Neuronal stem cell (in vitro differentiated cells): Measurements from ENCODE around the gene DDX46.
"Not testable (repeated sequence)": the region's sequence is repeated elsewhere in the genome, so short reads cannot be mapped to it uniquely, and the experiment has no call there.

Source experiments
- DNase-seq: peaks from one replicate; pipeline ENCODE4 v3.0.0-alpha.2; 2013; ENCODE audit warnings: low spot score
- H2AFZ ChIP-seq: one replicate; pipeline ENCODE4 v1.6.1; 2013; ENCODE audit warnings: mild to moderate bottlenecking, low read length, inconsistent platforms
- H2AK5ac ChIP-seq: 2 replicates; pipeline ENCODE4 v1.6.1; 2013; ENCODE audit warnings: low read depth, mild to moderate bottlenecking, inconsistent platforms, low read length, moderate library complexity, mixed read lengths
- H2BK120ac ChIP-seq: 2 replicates; pipeline ENCODE4 v1.6.1; 2013; ENCODE audit warnings: low read depth, mild to moderate bottlenecking, inconsistent platforms, low read length, moderate library complexity, mixed read lengths
- H2BK12ac ChIP-seq: one replicate; pipeline ENCODE4 v1.6.1; 2013; ENCODE audit warnings: low read length, inconsistent platforms
- H2BK15ac ChIP-seq: 2 replicates; pipeline ENCODE4 v1.6.1; 2013; ENCODE audit warnings: mild to moderate bottlenecking, low read length, inconsistent platforms, mixed read lengths
- H2BK5ac ChIP-seq: one replicate; pipeline ENCODE4 v1.6.1; 2013; ENCODE audit warnings: inconsistent platforms, mild to moderate bottlenecking, low read length, moderate library complexity
- H3K14ac ChIP-seq: one replicate; pipeline ENCODE4 v1.6.1; 2013; ENCODE audit warnings: low read length, inconsistent platforms
- H3K18ac ChIP-seq: 2 replicates; pipeline ENCODE4 v1.6.1; 2013; ENCODE audit warnings: low read length, inconsistent platforms
- H3K23ac ChIP-seq: 2 replicates; pipeline ENCODE4 v1.6.1; 2013; ENCODE audit warnings: low read depth, mild to moderate bottlenecking, mixed read lengths, low read length, inconsistent platforms; ENCODE audit not compliant: poor library complexity
- H3K27ac ChIP-seq: replicated peaks from 3 replicates; pipeline ENCODE4 v1.5.1; 2013; ENCODE audit warnings: low read length, inconsistent platforms
- H3K27me3 ChIP-seq, 3 experiments: 2 replicates each; pipeline ENCODE4 v1.6.1; 2013; ENCODE audit warnings: low read length in 3 of 3, mild to moderate bottlenecking in 2 of 3, inconsistent platforms in 1 of 3, low read depth in 1 of 3, mixed read lengths in 1 of 3, moderate library complexity in 1 of 3; ENCODE audit not compliant: control insufficient read depth in 3 of 3, insufficient read depth in 3 of 3
- H3K36me3 ChIP-seq, 2 donors: replicated peaks in 1 of 2; 2 replicates each; pipeline ENCODE4 v1.6.1; 2013; ENCODE audit warnings: low read length in 2 of 2; ENCODE audit not compliant: control insufficient read depth in 2 of 2, insufficient read depth in 2 of 2
- H3K4ac ChIP-seq: 2 replicates; pipeline ENCODE4 v1.6.1; 2013; ENCODE audit warnings: inconsistent platforms, mild to moderate bottlenecking, low read length, moderate library complexity
- H3K4me1 ChIP-seq, 2 donors: 1 replicate in 1 of 2; 2 replicates in 1 of 2; pipeline ENCODE4 v1.6.1; 2013; ENCODE audit warnings: low read length in 2 of 2, low read depth in 1 of 2; ENCODE audit not compliant: control insufficient read depth in 2 of 2, insufficient read depth in 1 of 2
- H3K4me2 ChIP-seq: one replicate; pipeline ENCODE4 v1.6.1; 2013; ENCODE audit warnings: mild to moderate bottlenecking, low read length, inconsistent platforms; ENCODE audit not compliant: insufficient read depth, poor library complexity, severe bottlenecking
- H3K4me3 ChIP-seq, 2 donors: 2 replicates each; pipeline ENCODE4 v1.5.1; 2013; ENCODE audit warnings: low read length in 2 of 2, mild to moderate bottlenecking in 2 of 2, inconsistent platforms in 1 of 2, moderate library complexity in 1 of 2
- H3K79me1 ChIP-seq: one replicate; pipeline ENCODE4 v1.6.1; 2013; ENCODE audit warnings: low read depth, mild to moderate bottlenecking, inconsistent platforms, low read length, moderate library complexity
- H3K9ac ChIP-seq: one replicate; pipeline ENCODE4 v1.6.1; 2013; ENCODE audit warnings: mild to moderate bottlenecking, low read depth, low read length, inconsistent platforms; ENCODE audit not compliant: poor library complexity
- H3K9me3 ChIP-seq, 2 donors: replicated peaks in 1 of 2; 2 replicates each; pipeline versions ENCODE3 to v1.6.1; 2013; ENCODE audit warnings: low read length in 2 of 2, mild to moderate bottlenecking in 2 of 2, inconsistent platforms in 1 of 2, low read depth in 1 of 2, mixed read lengths in 1 of 2, moderate library complexity in 1 of 2; ENCODE audit not compliant: control insufficient read depth in 2 of 2, insufficient read depth in 1 of 2
- H4K8ac ChIP-seq: one replicate; pipeline ENCODE4 v1.6.1; 2013; ENCODE audit warnings: low read depth, mild to moderate bottlenecking, inconsistent platforms, low read length, moderate library complexity
- H4K91ac ChIP-seq: one replicate; pipeline ENCODE4 v1.6.1; 2013; ENCODE audit warnings: low read length, low read depth, mild to moderate bottlenecking, inconsistent platforms; ENCODE audit not compliant: poor library complexity
- WGBS, 2 donors: extraction: QIAGEN DNeasy Blood & Tissue Kit; methylation state at CpG; one replicate each; pipeline ENCODE4 v1.1.7; 2013; ENCODE audit warnings: missing lambda C conversion rate in 2 of 2, mixed read lengths in 1 of 2; ENCODE audit not compliant: insufficient read length in 2 of 2, insufficient replicate concordance in 1 of 2; ENCODE audit errors: extremely low coverage in 2 of 2; 5-methylcytosine and 5-hydroxymethylcytosine counted together

DDX46 gene

GRCh38 chr5:134833340-134834032, 74.9 kb downstream of the DDX46 start:
- no peaks in the 10 kb centered on the region for H3K9me3 ChIP-seq
- H3K4me3 ChIP-seq, result no peak overlapping the region
- no peak overlapping the region for H4K8ac ChIP-seq
- no peak overlapping the region for H3K27ac ChIP-seq
- no peak overlapping the region for H3K14ac ChIP-seq
- WGBS, 2 donors, result 100% methylated on average over 1 of the region's 3 CpGs
- peaks cover 0 to 88% of the 10 kb centered on the region in 2 donors for H3K36me3 ChIP-seq
- H2BK120ac ChIP-seq, result no peak overlapping the region
- H3K18ac ChIP-seq, result no peak overlapping the region
- H3K23ac ChIP-seq, result no peak overlapping the region
- no peak overlapping the region for H3K4me2 ChIP-seq
- H3K4ac ChIP-seq, result no peak overlapping the region
- no peak overlapping the region for H2AFZ ChIP-seq
- H3K4me1 ChIP-seq, result no peaks in the 10 kb centered on the region
- no peak overlapping the region for H2BK12ac ChIP-seq
- no peak overlapping the region for H2AK5ac ChIP-seq
- H3K9ac ChIP-seq, result no peak overlapping the region
- no peak overlapping the region for H2BK5ac ChIP-seq
- H3K79me1 ChIP-seq, result no peaks in the 10 kb centered on the region
- H3K27me3 ChIP-seq, result no peaks in the 10 kb centered on the region
- no peak overlapping the region for H2BK15ac ChIP-seq
- no peak for DNase-seq
- H4K91ac ChIP-seq, result no peak overlapping the region

- H3K79me1 ChIP-seq, result no peaks in the 10 kb centered on the region
- H3K4me1 ChIP-seq, result no peaks in the 10 kb centered on the region
- H3K4ac ChIP-seq, result no peak overlapping the region
- H2BK15ac ChIP-seq, result no peak overlapping the region
- H3K9ac ChIP-seq, result no peak overlapping the region
- H2BK5ac ChIP-seq, result no peak overlapping the region
- H3K27ac ChIP-seq, result no peak overlapping the region
- no peak overlapping the region for H3K4me2 ChIP-seq
- no peak overlapping the region for H3K18ac ChIP-seq
- H3K23ac ChIP-seq, result no peak overlapping the region
- H4K91ac ChIP-seq, result no peak overlapping the region
- no peak overlapping the region for H2AK5ac ChIP-seq
- DNase-seq, result no peak
- no CpG with 5 or more reads among the region's 2 CpGs for WGBS, 2 donors
- no peak overlapping the region for H2AFZ ChIP-seq
- peaks cover 6 to 88% of the 10 kb centered on the region in 2 donors for H3K36me3 ChIP-seq
- H3K27me3 ChIP-seq, result no peaks in the 10 kb centered on the region
- H3K9me3 ChIP-seq, result peaks cover 4% of the 10 kb centered on the region in 2 donors
- no peak overlapping the region for H2BK120ac ChIP-seq
- H3K4me3 ChIP-seq, result no peak overlapping the region
- H4K8ac ChIP-seq, result no peak overlapping the region
- H3K14ac ChIP-seq, result no peak overlapping the region
- no peak overlapping the region for H2BK12ac ChIP-seq
Measured at GRCh38 chr5:134835623-134836022, 77.0 kb downstream of the DDX46 start.

GRCh38 chr5:134837530-134838181, 79.1 kb downstream of the DDX46 start:
- Histone ChIP-seq H3K4me2 (no peak overlapping the region), H3K14ac (no peak overlapping the region), H3K9ac (no peak overlapping the region), H2AK5ac (no peak overlapping the region), H3K27ac (no peak overlapping the region), H3K9me3 (peaks cover 4 to 5% of the 10 kb centered on the region in 2 donors), H2BK120ac (no peak overlapping the region), H3K4me3 (no peak overlapping the region), H3K27me3 (no peaks in the 10 kb centered on the region), H3K4ac (no peak overlapping the region), H3K36me3 (peaks cover 6 to 90% of the 10 kb centered on the region in 2 donors), H4K8ac (no peak overlapping the region), H2BK15ac (no peak overlapping the region), H3K79me1 (no peaks in the 10 kb centered on the region), H2AFZ (no peak overlapping the region), H2BK12ac (no peak overlapping the region), H4K91ac (no peak overlapping the region), H3K23ac (no peak overlapping the region), H2BK5ac (no peak overlapping the region), H3K18ac (no peak overlapping the region), H3K4me1 (no peaks in the 10 kb centered on the region)
- WGBS, 2 donors, result no CpG with 5 or more reads among the region's 3 CpGs
- DNase-seq, result no peak

GRCh38 chr5:134838361-134838760, 79.8 kb downstream of the DDX46 start:
- WGBS, 2 donors, result no CpG with 5 or more reads among the region's 9 CpGs

More at GRCh38 chr5:134838361-134838760, 79.8 kb downstream of the DDX46 start:
- not testable (repeated sequence) for H2AFZ ChIP-seq, H3K27me3 ChIP-seq, H2BK5ac ChIP-seq, H4K8ac ChIP-seq, H3K9me3 ChIP-seq, H3K14ac ChIP-seq, H3K4me3 ChIP-seq, H2BK120ac ChIP-seq, H3K23ac ChIP-seq, H3K4me1 ChIP-seq, H3K9ac ChIP-seq, H4K91ac ChIP-seq, H3K4ac ChIP-seq, H3K4me2 ChIP-seq, H3K27ac ChIP-seq, DNase-seq, H2BK12ac ChIP-seq, H3K79me1 ChIP-seq, H2BK15ac ChIP-seq, H2AK5ac ChIP-seq, H3K18ac ChIP-seq
- H3K36me3 ChIP-seq, result peaks cover 6 to 84% of the 10 kb centered on the region in 2 donors
